ENCODE data around the gene KIAA1755.

- TF ChIP-seq, protein P1, sequence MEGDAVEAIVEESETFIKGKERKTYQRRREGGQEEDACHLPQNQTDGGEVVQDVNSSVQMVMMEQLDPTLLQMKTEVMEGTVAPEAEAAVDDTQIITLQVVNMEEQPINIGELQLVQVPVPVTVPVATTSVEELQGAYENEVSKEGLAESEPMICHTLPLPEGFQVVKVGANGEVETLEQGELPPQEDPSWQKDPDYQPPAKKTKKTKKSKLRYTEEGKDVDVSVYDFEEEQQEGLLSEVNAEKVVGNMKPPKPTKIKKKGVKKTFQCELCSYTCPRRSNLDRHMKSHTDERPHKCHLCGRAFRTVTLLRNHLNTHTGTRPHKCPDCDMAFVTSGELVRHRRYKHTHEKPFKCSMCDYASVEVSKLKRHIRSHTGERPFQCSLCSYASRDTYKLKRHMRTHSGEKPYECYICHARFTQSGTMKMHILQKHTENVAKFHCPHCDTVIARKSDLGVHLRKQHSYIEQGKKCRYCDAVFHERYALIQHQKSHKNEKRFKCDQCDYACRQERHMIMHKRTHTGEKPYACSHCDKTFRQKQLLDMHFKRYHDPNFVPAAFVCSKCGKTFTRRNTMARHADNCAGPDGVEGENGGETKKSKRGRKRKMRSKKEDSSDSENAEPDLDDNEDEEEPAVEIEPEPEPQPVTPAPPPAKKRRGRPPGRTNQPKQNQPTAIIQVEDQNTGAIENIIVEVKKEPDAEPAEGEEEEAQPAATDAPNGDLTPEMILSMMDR (IDR thresholded peaks at IDR 0.05) = no peak
- no peak for TF ChIP-seq POLR2A (IDR thresholded peaks at IDR 0.05)
Observed at GRCh38 chr20:38223743-38224100, 36.8 kb downstream of the KIAA1755 start.

Data from body of pancreas (tissue), 4 donors.